ENCODE measurements around the gene AHRR.
"Not testable (repeated sequence)": the region's sequence is repeated elsewhere in the genome, so short reads cannot be mapped to it uniquely, and the experiment has no call there.

Gene AHRR

DNA sequence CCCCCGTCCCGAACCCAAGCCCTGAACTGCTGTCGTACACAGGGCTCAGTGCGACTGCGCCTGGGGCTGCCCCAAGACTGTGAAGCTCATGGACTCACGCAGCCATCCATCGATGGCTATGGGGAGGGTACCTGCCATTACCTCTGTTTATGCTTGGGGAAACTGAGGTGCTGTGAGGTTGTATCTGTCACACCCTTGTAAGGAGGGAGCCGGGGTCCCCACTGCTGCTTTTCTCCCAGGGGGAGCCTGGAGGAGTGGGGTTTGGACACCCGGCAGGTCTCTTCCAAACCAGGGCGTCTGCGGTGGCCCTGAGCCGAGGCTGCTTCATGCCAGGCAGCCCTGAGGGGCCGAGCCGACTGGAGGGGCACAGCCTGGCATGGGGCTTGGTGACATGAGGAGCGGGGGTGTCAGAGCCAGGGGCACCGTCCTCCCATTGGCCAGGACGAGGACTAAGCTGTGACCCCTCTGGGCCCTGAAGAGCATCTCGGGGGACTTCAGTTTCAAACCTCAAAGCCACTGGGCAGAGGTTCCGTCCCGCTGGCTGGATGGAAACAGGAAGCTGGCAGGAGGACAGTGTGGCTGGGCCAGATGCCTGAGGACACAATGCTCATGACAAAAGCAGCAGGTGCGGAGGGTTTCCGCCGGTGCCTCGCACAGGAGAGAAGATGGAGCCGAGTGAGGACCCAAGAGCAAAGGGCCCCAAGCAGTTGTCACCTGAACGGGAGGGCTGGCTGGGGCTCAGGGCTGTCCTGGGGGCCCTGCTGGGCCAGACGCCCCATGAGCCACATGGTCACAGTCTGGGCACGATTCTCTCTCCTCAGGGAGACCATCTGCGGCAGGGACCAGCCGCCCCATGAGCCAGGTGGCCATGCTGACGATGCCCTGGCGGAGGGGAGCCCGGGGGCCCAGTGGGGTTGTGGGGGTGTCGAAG is 67.0 kb downstream of the AHRR start:
- no peak overlapping the region for H3K27ac ChIP-seq
- DNase-seq (ENCODE audit: low read depth, low spot score), result no peak

DNA sequence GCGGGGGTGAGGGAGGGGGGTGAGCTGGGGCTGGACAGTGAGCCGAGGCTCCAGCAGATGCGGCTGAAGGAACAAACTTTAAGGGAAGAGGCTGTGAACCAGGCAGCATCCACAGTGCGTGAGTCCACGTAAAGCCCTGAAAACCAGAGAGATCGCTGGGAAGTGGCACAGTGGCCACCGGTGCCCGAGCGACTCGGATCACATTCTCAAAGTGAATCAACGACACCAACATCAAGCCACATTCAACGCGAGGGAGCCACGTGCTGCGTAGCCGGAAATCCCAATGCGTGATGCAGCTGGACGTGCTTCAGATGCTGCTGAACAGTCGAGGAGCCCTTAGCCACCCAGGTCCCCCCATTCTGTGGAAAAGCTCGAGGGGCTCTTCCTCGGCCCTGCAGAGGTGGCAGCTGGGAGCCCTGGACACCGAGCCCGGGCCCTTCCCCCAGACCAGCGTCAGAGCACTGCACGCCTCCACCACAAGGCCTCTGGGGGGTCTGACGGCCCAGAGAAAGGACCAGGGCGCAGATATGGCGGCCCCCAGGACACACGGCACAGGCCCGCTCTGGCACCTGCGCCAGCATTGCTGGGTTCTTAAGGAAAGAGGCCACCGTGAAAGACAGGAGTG is 67.8 kb downstream of the AHRR start:
- no peak for DNase-seq (ENCODE audit: low read depth, low spot score)

DNA sequence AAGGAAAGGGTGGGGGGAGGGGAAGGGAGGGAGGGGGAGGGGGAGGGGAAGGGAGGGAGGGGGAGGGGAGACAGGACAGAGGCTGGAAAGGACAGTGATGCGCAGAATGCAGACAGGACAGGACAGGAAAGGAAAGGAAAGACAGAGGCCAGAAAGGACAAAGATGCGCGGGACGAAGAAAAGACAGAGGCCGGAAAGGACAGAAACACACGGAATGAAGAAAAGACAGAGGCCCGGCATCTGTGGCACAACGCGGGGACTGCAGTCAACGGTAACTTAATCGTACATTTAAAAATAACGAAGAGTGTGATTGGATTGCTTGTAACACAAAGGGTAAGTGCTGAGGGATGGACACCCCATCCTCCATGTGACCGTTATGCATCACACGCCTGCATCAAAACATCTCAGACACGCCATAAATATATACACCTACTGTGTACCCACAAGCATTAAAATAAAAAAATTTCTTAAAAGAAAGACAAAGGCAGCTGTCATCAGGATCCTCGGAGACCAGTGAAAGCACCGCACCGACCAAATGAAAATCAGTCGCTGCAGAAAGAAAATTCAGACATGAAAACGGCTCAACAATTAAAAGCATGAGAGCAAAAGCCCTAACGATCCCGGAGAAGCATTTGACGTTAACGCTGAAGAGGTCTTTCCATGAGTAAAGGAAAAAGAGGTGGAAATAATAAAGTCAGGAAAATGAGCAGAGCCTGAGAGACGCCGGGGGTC is 68.5 kb downstream of the AHRR start:
- no peak overlapping the region for H3K27ac ChIP-seq
- no peak for DNase-seq (ENCODE audit: low read depth, low spot score)

More for the DNA sequence above, 67.8 kb downstream of the AHRR start:
- no peak overlapping the region for H3K27ac ChIP-seq

DNA sequence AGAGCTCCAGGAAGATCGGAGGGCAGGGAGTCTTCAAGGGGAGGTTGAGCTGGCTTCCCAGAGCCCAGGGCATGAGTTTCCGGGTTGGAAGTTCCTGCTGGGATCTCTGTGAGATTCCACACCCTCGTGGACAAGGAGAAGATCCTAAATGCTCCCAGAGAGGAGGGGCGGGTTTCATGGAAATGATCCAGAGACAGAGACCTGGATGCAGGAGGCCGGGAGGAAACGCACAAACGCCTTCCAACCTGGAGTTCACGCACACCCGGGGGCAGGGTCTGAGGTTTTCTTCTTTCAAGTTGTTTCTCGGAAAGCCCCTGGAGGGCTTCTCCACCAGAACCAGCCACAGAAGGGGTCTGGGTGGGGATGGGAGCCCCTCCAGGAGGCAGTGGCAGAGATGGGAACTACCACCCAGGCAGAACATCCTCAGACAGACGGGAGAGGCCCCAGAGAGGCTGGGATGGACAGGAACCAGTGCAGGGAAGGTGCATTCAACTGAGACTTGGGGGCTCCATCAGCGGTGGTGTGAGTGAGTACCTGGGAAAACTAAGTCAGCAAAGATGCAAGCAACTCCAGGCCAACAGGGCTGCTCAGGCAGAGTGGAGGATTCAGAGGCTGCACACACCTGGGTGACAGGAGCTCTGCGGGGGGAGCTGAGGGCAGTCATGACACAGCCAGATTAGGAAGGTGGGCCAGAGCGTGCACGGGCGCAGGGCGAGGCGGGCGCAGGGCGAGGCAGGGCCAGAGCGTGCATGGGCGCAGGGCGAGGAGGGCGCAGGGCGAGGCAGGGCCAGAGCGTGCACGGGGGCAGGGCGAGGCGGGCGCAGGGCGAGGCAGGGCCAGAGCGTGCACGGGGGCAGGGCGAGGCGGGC is 69.3 kb downstream of the AHRR start:
- no peak overlapping the region for H3K27ac ChIP-seq
- DNase-seq (ENCODE audit: low read depth, low spot score), result no peak

DNA sequence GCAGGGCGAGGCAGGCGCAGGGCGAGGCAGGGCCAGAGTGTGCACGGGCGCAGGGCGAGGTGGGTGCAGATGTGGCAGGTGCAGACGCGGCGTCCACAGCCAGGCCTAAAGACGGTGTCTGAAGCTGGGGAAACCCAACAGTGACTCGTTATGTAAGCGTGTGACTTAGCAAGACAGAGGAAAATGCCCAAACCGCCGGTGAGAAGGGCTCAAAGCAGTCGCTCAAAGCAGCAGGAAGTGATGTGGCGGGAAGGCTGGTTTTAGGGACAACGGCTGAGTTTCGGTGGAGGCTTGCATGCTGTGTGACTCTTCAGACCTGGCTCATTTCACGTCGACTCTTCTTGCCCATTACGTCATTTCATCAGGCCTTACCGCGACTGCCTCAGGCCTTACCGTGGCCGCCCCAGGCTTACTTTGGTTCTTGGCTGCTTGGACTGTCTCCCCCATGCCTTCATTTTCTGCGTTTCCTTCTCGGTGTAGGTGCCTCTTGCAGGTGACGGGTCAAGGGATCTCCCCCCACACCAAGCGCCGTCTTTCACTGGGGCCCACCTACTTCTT is 71.0 kb downstream of the AHRR start:
- DNase-seq (ENCODE audit: low read depth, low spot score), result no peak
- no peak overlapping the region for H3K27ac ChIP-seq

DNA sequence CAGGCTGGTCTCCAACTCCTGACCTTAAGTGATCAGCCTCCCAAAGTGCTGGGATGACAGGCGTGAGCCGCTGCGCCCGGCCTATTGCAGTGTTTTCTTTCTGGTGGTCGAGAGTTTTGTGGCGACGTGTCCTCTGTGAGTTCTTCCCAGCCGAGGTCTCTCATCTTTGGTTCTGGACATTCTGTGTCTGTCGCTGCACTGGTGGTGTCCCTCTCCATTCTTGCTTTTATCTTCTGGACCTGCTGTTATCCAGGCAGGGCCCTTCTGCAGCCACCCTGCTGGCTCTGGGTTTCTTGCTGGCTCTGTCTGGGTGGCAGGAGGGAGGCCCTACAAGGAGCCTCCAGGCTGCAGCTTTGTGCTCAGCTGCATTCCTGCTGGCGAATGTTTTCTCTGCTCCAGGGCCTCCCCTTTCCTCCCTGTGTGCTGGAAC is 72.3 kb downstream of the AHRR start:
- no peak for DNase-seq (ENCODE audit: low read depth, low spot score)
- no peak overlapping the region for H3K27ac ChIP-seq

DNA sequence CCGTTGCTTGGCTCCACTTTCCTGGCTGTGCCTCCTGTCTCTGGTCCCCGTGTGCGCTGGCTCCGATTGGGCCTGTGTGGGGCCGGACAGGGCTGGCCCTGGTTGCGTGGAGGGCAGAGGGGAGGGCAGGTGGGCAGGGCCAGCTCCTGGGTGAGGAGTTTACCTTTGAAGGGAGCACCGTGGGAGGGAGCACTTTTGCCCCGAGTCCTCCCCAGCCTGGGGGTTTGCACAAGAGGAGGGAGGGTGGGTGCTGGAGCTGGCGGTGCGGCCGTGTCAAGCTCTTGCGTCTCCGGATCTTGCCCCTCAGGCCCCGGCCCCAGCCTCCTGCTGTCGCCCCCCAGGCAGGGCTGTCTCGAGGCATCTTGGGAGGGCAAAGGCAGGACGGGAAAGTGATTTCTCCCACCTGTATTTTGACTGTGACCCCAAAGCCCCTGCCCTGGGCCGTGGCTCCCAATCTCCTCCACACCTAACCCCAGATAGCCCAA is 73.2 kb downstream of the AHRR start:
- no peak for DNase-seq (ENCODE audit: low read depth, low spot score)
- H3K27ac ChIP-seq, result no peak overlapping the region

DNA sequence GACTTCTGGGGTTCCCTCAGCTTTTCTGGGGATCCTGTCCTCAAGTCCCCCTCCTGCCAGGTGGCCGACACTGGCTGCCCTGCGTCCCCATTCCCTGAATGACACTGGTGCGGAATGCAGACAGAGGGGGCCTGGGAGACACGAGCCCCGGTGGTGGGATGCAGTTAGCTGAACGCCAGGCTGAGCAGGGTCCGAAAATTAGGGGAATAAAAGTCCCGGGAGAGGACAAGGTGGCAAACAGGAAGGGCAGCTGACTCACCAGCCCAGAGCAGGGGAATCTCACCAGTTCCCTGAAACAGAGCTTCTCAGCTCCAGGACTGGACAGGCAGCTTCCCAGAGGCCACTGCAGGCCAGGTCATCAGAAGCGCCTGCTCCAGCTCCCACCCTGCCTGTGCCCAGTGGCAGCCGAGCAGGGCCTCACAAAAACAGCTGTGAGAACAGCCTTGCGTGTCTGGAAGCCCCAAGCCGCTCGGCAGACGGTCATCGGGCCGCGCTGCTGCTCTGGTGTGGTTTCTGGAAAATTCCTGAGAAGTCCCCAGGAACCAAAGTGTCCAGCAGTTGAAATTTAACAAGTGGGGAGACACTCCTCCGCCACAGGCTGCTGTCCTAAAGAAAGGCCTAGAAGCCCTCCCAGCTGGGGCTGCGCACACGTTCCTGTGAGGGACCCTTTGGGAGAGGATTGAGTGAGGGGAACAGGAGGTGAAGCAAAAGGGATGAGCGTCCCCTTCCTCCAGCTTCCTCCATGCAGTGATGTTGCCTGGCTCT is 73.8 kb downstream of the AHRR start:
- no peak for DNase-seq (ENCODE audit: low read depth, low spot score)
- no peak overlapping the region for H3K27ac ChIP-seq

DNA sequence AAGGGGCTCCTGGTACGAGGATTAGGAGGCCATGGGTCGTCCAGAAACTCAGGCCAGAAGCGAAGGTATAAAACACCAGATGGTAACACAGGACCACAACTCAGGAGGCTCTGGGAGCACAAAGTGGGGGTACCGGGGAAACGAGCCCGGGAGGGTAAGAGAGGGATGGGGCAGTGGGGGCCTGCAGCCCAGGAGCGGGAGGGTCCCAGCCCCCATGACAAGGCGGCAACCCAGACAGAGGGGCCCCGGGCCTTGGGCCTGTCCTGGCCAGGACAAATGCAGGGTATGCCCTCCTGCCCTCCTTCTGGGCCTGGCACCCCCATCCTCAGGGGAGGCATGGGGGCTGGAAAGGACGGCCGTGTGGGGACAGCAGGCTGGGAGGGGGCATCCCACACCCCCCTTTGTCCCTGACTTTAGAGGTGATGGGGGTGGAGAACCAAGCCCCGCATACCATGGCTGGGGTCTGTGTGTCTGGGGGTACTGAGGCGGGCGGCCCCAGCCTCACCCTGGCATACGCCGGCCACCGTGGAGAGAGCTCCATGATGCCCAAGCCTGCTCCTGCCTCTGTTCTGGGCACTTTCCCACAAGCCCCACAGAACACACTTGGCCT is 74.5 kb downstream of the AHRR start:
- no peak overlapping the region for H3K27ac ChIP-seq
- DNase-seq (ENCODE audit: low read depth, low spot score), result no peak

DNA sequence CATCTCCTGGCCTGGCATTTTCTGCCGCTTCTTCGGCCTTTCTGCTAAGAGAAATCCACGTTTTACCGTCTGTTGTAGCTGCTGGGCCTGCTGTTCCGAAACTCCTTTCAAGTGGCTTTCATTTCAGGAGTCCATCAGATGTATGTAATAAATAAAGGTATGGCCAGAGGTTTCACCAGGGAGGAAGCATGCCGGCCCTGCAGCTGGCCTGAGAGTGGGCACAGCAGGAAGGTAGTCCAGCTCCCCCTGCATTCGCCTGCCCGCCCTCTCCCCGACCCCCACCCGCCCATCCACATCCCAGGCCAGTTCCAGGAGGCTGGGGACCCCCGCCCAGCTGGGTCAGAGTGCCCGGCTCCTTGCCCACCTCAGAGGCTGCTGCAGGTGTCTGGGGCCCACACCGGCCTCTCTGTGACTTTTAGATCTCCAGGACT is 75.0 kb downstream of the AHRR start:
- no peak overlapping the region for H3K27ac ChIP-seq
- no peak for DNase-seq (ENCODE audit: low read depth, low spot score)

DNA sequence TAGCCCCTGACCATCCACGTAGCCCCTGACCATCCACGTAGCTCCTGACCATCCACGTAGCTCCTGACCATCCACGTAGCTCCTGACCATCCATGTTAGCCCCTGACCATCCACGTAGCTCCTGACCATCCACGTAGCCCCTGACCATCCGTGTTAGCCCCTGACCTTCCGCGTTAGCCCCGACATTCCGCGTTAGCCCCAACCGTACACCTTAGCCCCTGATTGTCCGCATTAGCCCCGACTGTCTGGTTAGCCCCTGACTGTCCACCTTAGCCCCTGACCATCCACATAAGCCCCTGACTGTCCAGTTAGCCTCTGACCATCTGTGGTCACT is 76.6 kb downstream of the AHRR start:
- not testable (repeated sequence) for DNase-seq (ENCODE audit: low read depth, low spot score); H3K27ac ChIP-seq

DNA sequence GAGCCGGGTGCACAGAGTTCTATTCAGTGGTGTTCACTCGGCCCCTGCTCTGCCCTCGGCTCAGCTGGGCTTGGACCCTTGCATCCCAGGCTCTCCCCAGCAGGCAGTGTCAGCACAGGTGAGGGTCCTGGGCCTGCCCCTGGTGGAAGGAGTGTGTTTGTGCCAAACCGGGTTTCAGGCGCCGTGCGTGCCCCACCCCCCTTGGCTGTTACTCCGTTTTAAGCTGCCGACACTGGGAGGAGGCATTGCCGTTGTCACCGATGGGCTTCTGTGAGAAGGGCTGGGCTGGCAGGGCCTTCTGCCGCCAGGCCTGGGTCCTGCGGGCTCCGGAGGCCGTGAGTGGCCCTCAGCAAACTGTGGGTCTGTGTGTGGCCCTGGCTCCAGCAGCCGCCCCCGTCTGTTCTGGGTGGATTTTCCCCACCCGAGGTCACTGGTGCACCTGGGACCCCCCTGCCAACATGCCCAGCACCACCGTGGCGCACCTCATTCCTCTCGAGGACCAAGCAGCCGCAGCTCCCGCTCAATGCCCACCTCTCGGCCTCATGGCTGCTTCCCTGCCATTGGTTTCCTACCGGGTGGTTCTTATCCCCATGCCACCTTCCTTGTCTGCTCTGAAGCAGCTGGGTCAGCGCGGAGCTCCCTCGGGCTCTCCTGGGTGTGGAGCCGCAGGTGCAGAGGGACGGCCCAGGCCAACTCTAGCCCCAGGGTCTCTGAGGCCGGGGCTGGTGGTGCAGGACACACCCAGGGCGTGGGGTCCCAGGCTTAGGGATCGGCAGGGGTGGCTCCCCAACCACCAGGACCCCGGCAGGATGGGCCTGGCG is 77.2 kb downstream of the AHRR start:
- DNase-seq (ENCODE audit: low read depth, low spot score), result no peak
- H3K27ac ChIP-seq, result no peak overlapping the region

DNA sequence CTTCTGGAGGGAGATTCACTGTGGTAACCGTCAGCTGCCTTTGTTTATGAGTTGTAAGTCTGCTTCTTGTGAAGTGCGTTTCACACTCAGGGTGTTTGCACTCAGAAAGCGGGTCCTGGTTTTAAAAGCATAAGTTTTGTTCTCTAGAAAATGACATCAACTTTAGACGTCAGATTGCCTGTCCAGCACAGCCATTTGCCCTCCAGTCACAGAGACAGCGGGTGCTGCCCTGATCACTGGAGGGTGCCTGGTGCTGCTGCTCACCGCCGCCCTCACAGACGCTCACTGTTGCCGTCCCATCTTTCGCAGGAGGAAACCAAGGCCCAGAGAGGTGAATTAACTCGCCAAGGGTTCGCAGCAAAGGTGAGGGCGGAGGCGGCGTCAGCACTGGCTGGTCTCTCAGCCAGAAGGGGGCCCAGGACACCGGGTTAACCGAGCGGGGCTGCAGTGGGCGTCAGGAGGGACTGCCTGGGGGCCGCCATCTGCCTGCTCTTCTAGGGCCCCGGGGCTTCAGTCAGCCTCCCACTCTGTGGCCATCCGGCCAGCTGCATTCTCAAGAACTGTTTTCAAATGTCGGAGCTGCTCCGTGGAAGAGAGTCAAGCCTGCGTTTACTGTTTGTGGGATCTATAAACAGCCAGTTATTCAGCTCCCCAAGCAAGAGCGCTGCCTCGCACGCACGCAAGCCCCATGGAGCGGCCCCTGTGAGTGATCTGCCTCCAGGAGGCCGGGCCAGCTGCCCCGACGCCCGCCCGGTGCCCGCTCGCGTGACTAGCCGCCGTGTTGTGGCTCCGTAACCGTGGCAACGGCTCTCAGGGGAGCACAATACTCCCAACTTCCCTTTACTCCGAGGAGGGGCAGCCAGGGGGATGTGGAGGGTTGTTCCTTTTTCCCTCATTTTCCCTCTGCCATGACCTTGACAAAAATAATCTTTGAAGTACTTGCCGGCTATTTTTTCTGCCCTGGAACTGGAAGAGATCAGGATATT is 78.1 kb downstream of the AHRR start:
- H3K27ac ChIP-seq, result no peak overlapping the region
- DNase-seq (ENCODE audit: low read depth, low spot score), result no peak

DNA sequence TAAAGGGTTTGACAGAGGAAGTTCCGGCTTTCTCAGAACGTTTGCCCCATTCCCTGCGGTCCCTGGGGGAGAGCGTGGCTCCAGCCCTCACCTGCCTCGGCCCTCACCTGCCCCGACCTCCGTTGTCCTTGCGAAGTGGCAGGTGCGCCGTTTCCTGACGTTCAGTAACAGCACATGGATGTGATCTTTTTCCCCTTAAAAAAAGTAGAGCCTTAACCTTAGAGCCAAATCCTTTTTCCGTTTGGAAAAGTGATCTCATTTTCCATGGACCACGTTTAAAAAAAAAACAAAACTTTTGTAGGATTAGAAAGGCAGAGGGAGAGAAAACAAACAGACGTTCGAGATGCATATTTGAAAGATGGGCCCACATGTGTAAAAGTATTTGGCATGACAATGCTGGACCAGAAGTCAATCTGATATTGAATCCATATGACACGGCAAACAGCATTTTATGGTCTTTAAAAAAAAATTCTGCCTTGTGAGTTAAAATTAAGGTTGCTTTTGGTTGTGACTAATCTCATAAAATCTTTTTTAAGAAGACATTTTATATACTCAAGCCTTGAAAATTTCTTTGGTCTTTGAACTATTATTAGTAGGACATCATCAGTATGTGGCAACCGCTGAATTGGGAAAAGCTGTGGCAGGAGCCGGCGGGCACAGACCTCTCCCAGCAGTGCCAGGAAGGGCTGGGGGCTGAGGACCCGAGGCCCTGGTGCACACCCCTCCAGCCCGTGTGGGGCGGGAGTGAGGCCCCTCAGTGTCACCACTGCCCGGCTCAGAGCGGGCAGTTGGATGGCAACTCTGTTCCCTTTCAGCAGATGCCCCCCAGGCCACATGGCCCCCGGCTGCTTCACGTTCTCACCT is 79.0 kb downstream of the AHRR start:
- DNase-seq (ENCODE audit: low read depth, low spot score), result no peak
- no peak overlapping the region for H3K27ac ChIP-seq

DNA sequence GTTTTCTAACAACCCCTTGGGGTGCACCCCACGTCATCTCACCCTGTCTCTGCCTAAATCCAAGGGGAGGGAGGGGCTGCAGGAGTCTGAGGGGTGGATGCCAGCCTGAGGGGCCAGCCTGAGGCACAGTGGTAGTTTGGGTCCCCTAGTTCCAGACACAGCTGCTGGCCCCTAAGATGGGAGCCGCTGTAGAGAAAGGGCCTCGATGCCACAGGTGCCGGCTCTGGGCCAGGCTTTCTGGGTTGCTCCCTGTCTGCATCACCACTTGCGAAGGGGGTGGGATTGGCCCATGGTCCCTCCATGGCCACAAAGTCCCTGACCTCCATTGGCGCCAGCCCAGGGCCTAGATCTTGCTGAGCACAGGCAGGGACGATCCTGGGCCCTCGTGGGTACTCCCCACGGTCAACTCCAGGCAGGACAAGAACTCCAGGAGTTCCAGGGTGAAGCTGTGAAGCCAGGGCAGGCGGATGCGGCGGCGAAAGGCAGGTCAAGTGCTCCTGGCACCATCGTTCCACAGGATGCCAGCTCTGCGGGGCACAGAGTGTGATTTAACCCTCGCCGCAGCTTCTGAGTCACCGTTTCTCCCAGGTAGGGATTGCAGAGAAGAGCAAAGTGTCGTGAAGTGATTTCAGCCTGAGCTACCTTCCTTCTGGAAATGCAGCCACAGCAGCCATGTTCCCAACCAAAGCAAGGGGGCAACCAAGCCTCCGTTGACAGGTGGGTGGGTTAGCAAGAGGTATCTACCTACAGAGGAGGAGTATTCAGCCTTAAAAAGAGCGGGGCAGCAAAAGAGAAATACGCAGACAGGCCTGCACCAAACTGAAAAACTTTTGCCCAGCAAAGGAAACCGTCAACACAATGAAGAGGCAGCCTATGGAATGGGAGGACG is 79.9 kb downstream of the AHRR start:
- no peak for DNase-seq (ENCODE audit: low read depth, low spot score)
- H3K27ac ChIP-seq, result no peak overlapping the region
